GM12878 (cell line): ENCODE data around the gene IRF7. TPM values are rescaled to one million over a fixed set of nuclear protein-coding genes. Genes with fewer than 3 reads are reported as not detected.

ENCODE experiments used
- ATAC-seq: fragments of 200-7000 bp; cut with Tn5 transposase; 3 replicates; pipeline ENCODE4 v1.9.1; 2020; ENCODE audit warnings: mild to moderate bottlenecking, moderate library complexity
- BruUV-seq: library from RNA; stranded (reverse); fragments of 400-500 nt; replicated peaks from 2 replicates; lab custom pipeline; 2021; lab: Mats Ljungman, UMichigan
- CTCF ChIA-PET: fragments of 300-600 bp; sonication (Branson Sonifier 250); formaldehyde crosslinking; extraction: SDS; loops from one replicate; lab custom pipeline; 2021; ENCODE audit warnings: inconsistent platforms; lab: Yijun Ruan, JAX
- POLR2A ChIA-PET: fragments of 350-600 bp; formaldehyde crosslinking; extraction: SDS; loops from one replicate; lab custom pipeline; 2021; ENCODE audit warnings: inconsistent platforms; lab: Charles Lee
- RAD21 ChIA-PET: fragments of 300-600 bp; sonication (Branson Sonifier 250); formaldehyde crosslinking; loops from one replicate; lab custom pipeline; 2023; ENCODE audit warnings: antibody characterized with exemption; ENCODE audit not compliant: unreplicated experiment; lab: Charles Lee
- SMC1A ChIA-PET: fragments of 300-600 bp; sonication (Branson Sonifier 250); formaldehyde crosslinking; loops from one replicate; lab custom pipeline; 2023; ENCODE audit not compliant: unreplicated experiment, uncharacterized antibody; lab: Charles Lee
- DNase-seq: peaks from one replicate; pipeline ENCODE4 v3.0.0-alpha.2; 2011; ENCODE audit warnings: low read depth, low spot score
- FAIRE-seq: peaks from 3 replicates; lab custom pipeline; 2011; peaks lifted over from hg19 to GRCh38; lab: Jason Lieb, UNC
- H2AFZ ChIP-seq: 2 replicates; pipeline ENCODE4 v1.6.0; 2011; ENCODE audit warnings: low read depth, low read length, control low read depth; ENCODE audit not compliant: control insufficient read depth
- H3K27ac ChIP-seq: 2 replicates; pipeline ENCODE4 v1.5.1; 2011; ENCODE audit warnings: control low read depth; ENCODE audit not compliant: control insufficient read depth, insufficient read depth
- H3K27me3 ChIP-seq, 2 experiments: replicated peaks in 1 of 2; 2 replicates each; pipeline versions ENCODE4 v1.6.0 to v1.6.1; 2011; ENCODE audit warnings: low read length in 1 of 2; ENCODE audit not compliant: control insufficient read depth in 2 of 2, insufficient read depth in 2 of 2
- H3K36me3 ChIP-seq, 2 experiments: 2 replicates each; pipeline ENCODE4 v1.5.1; 2011; ENCODE audit warnings: low read length in 1 of 2; ENCODE audit not compliant: control insufficient read depth in 2 of 2, insufficient read depth in 2 of 2
- H3K4me1 ChIP-seq: 2 replicates; pipeline ENCODE4 v1.6.1; 2011; ENCODE audit warnings: mild to moderate bottlenecking, low read length, moderate library complexity, mixed read lengths; ENCODE audit not compliant: control insufficient read depth, insufficient read depth
- H3K4me2 ChIP-seq: 2 replicates; pipeline ENCODE4 v1.6.0; 2011; ENCODE audit warnings: control low read depth; ENCODE audit not compliant: control insufficient read depth, insufficient read depth
- H3K4me3 ChIP-seq: fragments of 200-600 bp; sonication (generic); 2 replicates; pipeline ENCODE4 v1.5.1; 2016
- H3K79me2 ChIP-seq: 2 replicates; pipeline ENCODE4 v1.6.0; 2011; ENCODE audit warnings: low read length; ENCODE audit not compliant: control insufficient read depth, insufficient read depth
- H3K9ac ChIP-seq: 2 replicates; pipeline ENCODE4 v1.8.0; 2011; ENCODE audit warnings: low read length, control low read depth, mixed read lengths; ENCODE audit not compliant: control insufficient read depth, insufficient read depth
- H3K9me3 ChIP-seq: replicated peaks from 3 replicates; pipeline ENCODE4 v1.5.1; 2011; ENCODE audit warnings: mild to moderate bottlenecking, low read length; ENCODE audit not compliant: control insufficient read depth, insufficient read depth
- H4K20me1 ChIP-seq: 2 replicates; pipeline ENCODE4 v1.6.0; 2011; ENCODE audit not compliant: control insufficient read depth, insufficient read depth
- BRCA1 ChIP-seq: IDR thresholded peaks from 2 replicates; pipeline ENCODE4 v1.6.1; 2011; ENCODE audit warnings: low read depth, low read length, improper control_type of control experiment
- CREB1 ChIP-seq: IDR thresholded peaks from 2 replicates; pipeline ENCODE4 v1.6.1; 2012; ENCODE audit warnings: low read depth, mild to moderate bottlenecking, inconsistent platforms
- EZH2 ChIP-seq: IDR thresholded peaks from 2 replicates; pipeline ENCODE4 v1.6.1; 2012; ENCODE audit warnings: low read depth, mild to moderate bottlenecking, control low read depth, inconsistent platforms, low read length, borderline replicate concordance; ENCODE audit not compliant: control insufficient read depth
- IKZF1 ChIP-seq: fragments of 450-650 bp; conservative IDR thresholded peaks from 2 replicates; pipeline ENCODE4 v1.6.1; 2017; ENCODE audit warnings: antibody characterized with exemption, mild to moderate bottlenecking
- JUNB ChIP-seq: IDR thresholded peaks from 2 replicates; pipeline ENCODE4 v1.6.1; 2016; ENCODE audit warnings: antibody characterized with exemption, mild to moderate bottlenecking
- MTA3 ChIP-seq: IDR thresholded peaks from 2 replicates; pipeline ENCODE4 v1.6.1; 2012; ENCODE audit warnings: low read length, inconsistent platforms, borderline replicate concordance
- NR2C2 ChIP-seq: IDR thresholded peaks from 2 replicates; pipeline ENCODE4 v1.6.1; 2011; ENCODE audit warnings: borderline replicate concordance, low read depth; ENCODE audit not compliant: control insufficient read depth, insufficient read length
- RCOR1 ChIP-seq: conservative IDR thresholded peaks from 2 replicates; pipeline ENCODE4 v1.6.1; 2012; ENCODE audit warnings: low read depth, low read length, improper control_type of control experiment
- SREBF1 ChIP-seq: IDR thresholded peaks from 2 replicates; pipeline ENCODE4 v1.6.1; 2012; ENCODE audit warnings: mild to moderate bottlenecking, low read length
- SUPT20H ChIP-seq: IDR thresholded peaks from 2 replicates; pipeline ENCODE4 v1.6.1; 2011; ENCODE audit warnings: low read depth, mild to moderate bottlenecking, low read length, moderate library complexity, borderline replicate concordance; ENCODE audit not compliant: control insufficient read depth
- WRNIP1 ChIP-seq: IDR thresholded peaks from 2 replicates; pipeline ENCODE4 v1.6.1; 2011; ENCODE audit warnings: low read depth, low read length, improper control_type of control experiment, borderline replicate concordance
- ZNF207 ChIP-seq: fragments of 450-650 bp; IDR thresholded peaks from 2 replicates; pipeline ENCODE4 v1.6.1; 2014; ENCODE audit warnings: antibody characterized with exemption, mild to moderate bottlenecking, borderline replicate concordance
- WGBS: methylation state at CpG from one replicate; pipeline ENCODE4 v1.1.6; 2016; ENCODE audit warnings: low lambda C conversion rate; ENCODE audit not compliant: insufficient replicate concordance, insufficient coverage; ENCODE audit errors: missing lambda C conversion rate; 5-methylcytosine and 5-hydroxymethylcytosine counted together
- in situ Hi-C: fragments of 300-500 bp; cut with MboI; formaldehyde crosslinking; loops from 9 replicates; pipeline ENCODE4 v1.14.3; 2018; ENCODE audit warnings: mixed read lengths
- intact Hi-C: fragments of 100-400 bp; cut with micrococcal nuclease; formaldehyde crosslinking; loops from one replicate; pipeline ENCODE4 v1.14.2; 2022; ENCODE audit not compliant: unreplicated experiment
- polyA plus RNA-seq, 11 experiments: library from polyadenylated mRNA; depleted of rRNA in 4 of 11; unstranded in 6 of 11; stranded (reverse) in 5 of 11; fragments of >200 nt; fragmentation: Nextera tagmentation in 4 of 11; fragmentation: Illumina TruSeq in 1 of 11; extraction: Ambion mirVana in 4 of 11; extraction: Trizol in 1 of 11; gene quantifications; 1 replicate in 1 of 11; 2 replicates in 10 of 11; pipeline versions ENCODE4 v1.2.1 to v1.2.3, GENCODE V29; 2011 to 2016; ENCODE audit warnings: inconsistent platforms in 2 of 11, missing spikeins in 2 of 11, low read depth in 1 of 11
- total RNA-seq, 4 experiments: library from RNA; depleted of rRNA in 3 of 4; stranded (reverse); fragments of >200 nt in 3 of 4; fragmentation: Illumina TruSeq in 1 of 4; extraction: Trizol in 1 of 4; gene quantifications; 2 replicates each; pipeline versions ENCODE4 v1.2.1 to v1.2.3, GENCODE V29; 2013 to 2021
- TF ChIP-seq, protein P1 (sequence below): IDR thresholded peaks from 2 replicates; pipeline ENCODE4 v1.6.1; 2012; ENCODE audit warnings: low read depth, low read length, improper control_type of control experiment
- TF ChIP-seq, protein P2 (sequence below): IDR thresholded peaks from 2 replicates; pipeline ENCODE4 v1.6.1; 2012; ENCODE audit warnings: low read depth, low read length, improper control_type of control experiment
- TF ChIP-seq, protein P3 (sequence below): IDR thresholded peaks from 2 replicates; pipeline ENCODE4 v1.6.1; 2012; ENCODE audit warnings: low read length, inconsistent platforms
- TF ChIP-seq, protein P4 (sequence below): IDR thresholded peaks from 2 replicates; pipeline ENCODE4 v1.6.1; 2011; ENCODE audit warnings: mild to moderate bottlenecking, low read depth, low read length, moderate library complexity; ENCODE audit not compliant: insufficient replicate concordance

The IRF7 gene
- total and polyA plus RNA-seq, 10 of the 15 experiments (the other 5 are each of a cell fraction or from before 2014, with no cell fraction given): 4.4 to 141 (median 67.6) TPM

DNA sequence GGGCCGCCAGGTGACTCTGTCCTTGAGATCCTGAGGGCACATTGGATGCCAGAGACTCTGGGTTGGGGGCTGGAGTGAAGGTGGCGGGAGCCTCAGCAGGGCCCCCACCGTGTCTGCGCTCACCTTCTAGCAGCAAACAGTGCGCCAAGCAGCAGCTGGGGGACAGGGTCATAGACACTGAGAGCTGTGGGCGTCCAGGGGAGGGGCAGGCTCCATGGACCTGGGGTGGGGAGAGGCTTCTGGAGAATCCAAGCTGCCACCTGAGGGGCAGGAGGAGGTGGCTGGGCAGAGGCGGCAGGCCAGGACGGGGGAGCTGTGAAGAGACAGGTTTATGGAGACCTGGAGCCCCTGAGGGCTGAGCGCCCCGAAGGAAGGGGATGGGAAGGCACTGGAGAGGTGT, 31.5 kb downstream of the IRF7 start:
- CTCF ChIA-PET: no interaction called here
- peaks cover 15 to 33% of the 10 kb centered on the region in 2 experiments for H3K36me3 ChIP-seq
- in situ Hi-C loops: no loop called here

GRCh38 chr11:581752-582151, 34.0 kb downstream of the IRF7 start:
- H4K20me1 ChIP-seq: peaks cover 28% of the 10 kb centered on the region
- WGBS: 95% methylated on average over 17 of the region's 17 CpGs
- SMC1A ChIA-PET: no interaction called here
- H3K27me3 ChIP-seq: no peaks in the 10 kb centered on the region
- no peaks in the 10 kb centered on the region for H3K9me3 ChIP-seq
- H3K4me3 ChIP-seq: no peak overlapping the region
- in situ Hi-C loops: no loop called here
- POLR2A ChIA-PET: no interaction called here
- H3K36me3 ChIP-seq: peaks cover 9 to 23% of the 10 kb centered on the region in 2 experiments
- DNase-seq (no peak), FAIRE-seq (no peak), ATAC-seq (no peak)
- H3K9ac ChIP-seq: no peak overlapping the region
- H3K4me1 ChIP-seq: peaks cover 12% of the 10 kb centered on the region
- peaks cover 49% of the 10 kb centered on the region for H3K79me2 ChIP-seq
- RAD21 ChIA-PET: no interaction called here
- H3K27ac ChIP-seq: no peak overlapping the region
- TSS peak; percentile 49 for BruUV-seq
- intact Hi-C loops: no loop called here
- no peak overlapping the region for H3K4me2 ChIP-seq
- CTCF ChIA-PET: interaction anchor here (0.6 kb wide), 1 partner anchor 32 kb away, joined by 3 read pairs; no protein-coding TSS in a partner anchor
- H2AFZ ChIP-seq: no peak overlapping the region
- TF ChIP-seq CREB1 (no peak), JUNB (no peak), BRCA1 (no peak), MTA3 (no peak)
- TF ChIP-seq, protein P1, sequence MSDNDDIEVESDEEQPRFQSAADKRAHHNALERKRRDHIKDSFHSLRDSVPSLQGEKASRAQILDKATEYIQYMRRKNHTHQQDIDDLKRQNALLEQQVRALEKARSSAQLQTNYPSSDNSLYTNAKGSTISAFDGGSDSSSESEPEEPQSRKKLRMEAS: no peak
- TF ChIP-seq, protein P2, sequence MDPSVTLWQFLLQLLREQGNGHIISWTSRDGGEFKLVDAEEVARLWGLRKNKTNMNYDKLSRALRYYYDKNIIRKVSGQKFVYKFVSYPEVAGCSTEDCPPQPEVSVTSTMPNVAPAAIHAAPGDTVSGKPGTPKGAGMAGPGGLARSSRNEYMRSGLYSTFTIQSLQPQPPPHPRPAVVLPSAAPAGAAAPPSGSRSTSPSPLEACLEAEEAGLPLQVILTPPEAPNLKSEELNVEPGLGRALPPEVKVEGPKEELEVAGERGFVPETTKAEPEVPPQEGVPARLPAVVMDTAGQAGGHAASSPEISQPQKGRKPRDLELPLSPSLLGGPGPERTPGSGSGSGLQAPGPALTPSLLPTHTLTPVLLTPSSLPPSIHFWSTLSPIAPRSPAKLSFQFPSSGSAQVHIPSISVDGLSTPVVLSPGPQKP: no peak
- TF ChIP-seq, protein P3, sequence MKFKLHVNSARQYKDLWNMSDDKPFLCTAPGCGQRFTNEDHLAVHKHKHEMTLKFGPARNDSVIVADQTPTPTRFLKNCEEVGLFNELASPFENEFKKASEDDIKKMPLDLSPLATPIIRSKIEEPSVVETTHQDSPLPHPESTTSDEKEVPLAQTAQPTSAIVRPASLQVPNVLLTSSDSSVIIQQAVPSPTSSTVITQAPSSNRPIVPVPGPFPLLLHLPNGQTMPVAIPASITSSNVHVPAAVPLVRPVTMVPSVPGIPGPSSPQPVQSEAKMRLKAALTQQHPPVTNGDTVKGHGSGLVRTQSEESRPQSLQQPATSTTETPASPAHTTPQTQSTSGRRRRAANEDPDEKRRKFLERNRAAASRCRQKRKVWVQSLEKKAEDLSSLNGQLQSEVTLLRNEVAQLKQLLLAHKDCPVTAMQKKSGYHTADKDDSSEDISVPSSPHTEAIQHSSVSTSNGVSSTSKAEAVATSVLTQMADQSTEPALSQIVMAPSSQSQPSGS: no peak

More for the DNA sequence above, 31.5 kb downstream of the IRF7 start:
- ATAC-seq (no peak), DNase-seq (no peak), FAIRE-seq (no peak)
- Histone ChIP-seq H3K9ac (no peak overlapping the region), H3K9me3 (no peaks in the 10 kb centered on the region), H4K20me1 (peaks cover 12% of the 10 kb centered on the region), H3K4me3 (no peak overlapping the region), H2AFZ (no peak overlapping the region), H3K27me3 (no peaks in the 10 kb centered on the region), H3K27ac (no peak overlapping the region), H3K4me1 (no peaks in the 10 kb centered on the region; the same call in 1 of the 2 replicates), H3K79me2 (peaks cover 23% of the 10 kb centered on the region), H3K4me2 (no peak overlapping the region)
- intact Hi-C loops: no loop called here
- no TSS peak for BruUV-seq
- ChIA-PET RAD21 (interaction anchor here (0.7 kb wide), 1 partner anchor 220 kb away, joined by 3 read pairs; no protein-coding TSS in a partner anchor), SMC1A (no interaction called here), POLR2A (interaction anchor here (0.6 kb wide), 1 partner anchor 133 kb away, joined by 5 read pairs; no protein-coding TSS in a partner anchor)
- 90% methylated on average over 10 of the region's 10 CpGs for WGBS
- TF ChIP-seq ZNF207 (no peak), NR2C2 (no peak), EZH2 (no peak), WRNIP1 (no peak), RCOR1 (no peak), IKZF1 (no peak), SREBF1 (no peak), SUPT20H (no peak)
- TF ChIP-seq, protein P4, sequence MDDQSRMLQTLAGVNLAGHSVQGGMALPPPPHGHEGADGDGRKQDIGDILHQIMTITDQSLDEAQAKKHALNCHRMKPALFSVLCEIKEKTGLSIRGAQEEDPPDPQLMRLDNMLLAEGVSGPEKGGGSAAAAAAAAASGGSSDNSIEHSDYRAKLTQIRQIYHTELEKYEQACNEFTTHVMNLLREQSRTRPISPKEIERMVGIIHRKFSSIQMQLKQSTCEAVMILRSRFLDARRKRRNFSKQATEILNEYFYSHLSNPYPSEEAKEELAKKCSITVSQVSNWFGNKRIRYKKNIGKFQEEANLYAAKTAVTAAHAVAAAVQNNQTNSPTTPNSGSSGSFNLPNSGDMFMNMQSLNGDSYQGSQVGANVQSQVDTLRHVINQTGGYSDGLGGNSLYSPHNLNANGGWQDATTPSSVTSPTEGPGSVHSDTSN: no peak
